ENCODE results near the gene ARRDC2. TPM values are rescaled to one million over a fixed set of nuclear protein-coding genes. Genes with fewer than 3 reads are reported as not detected.
"Not testable (repeated sequence)": the region's sequence is repeated elsewhere in the genome, so short reads cannot be mapped to it uniquely, and the experiment has no call there.

Gene ARRDC2
- total RNA-seq, 1 donor, result 123 TPM

DNA sequence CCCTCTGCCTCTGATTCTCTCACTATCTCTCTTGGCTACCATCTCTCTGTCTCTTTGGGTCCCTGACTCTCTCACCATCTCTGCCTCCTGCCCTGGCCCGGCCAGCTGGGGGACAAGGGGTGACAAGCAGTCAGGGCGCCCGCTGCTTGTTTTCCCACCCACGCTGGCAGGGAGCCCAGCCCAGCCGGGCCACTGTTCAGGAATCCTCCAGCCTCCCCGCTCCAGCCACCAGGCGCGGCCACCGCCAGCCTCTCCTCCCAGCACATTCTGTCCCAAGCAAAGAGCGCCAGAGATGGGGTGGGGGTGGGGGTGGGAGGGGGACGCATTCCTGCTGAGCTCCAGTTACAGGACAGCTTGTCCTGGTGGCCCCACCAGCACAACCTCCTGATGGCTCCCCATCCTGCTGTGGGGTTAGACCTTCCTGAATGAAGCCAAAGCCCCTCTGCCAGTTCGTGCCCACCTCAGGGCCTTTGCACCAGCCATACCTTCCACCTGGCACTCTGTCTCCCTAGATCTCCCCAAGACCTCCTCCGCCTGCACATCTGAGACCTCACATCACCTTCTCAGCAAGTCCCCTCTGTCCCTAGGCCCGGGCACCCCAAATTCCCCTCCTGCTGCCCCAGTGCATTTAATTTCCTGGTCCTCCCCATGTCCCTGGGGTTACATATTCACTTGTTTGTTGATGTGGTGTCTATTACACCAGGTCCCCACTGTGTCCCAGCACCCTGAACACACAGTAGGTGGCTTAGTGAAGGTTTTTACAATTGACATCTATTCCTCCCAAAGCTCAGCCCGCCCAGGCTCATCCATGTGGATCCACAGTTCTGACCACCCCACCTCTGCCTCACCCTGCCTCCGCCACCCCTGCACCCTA, 12.5 kb downstream of the ARRDC2 start:
- no peaks in the 10 kb centered on the region for H3K9me3 ChIP-seq (ENCODE audit: low read depth, low read length)
- H3K4me1 ChIP-seq (ENCODE audit: insufficient read depth, low read length), result peaks cover 87% of the 10 kb centered on the region
- H3K27me3 ChIP-seq (ENCODE audit: insufficient read depth, low read length), result no peaks in the 10 kb centered on the region
- H3K4me3 ChIP-seq (ENCODE audit: low read length), result no peak overlapping the region

DNA sequence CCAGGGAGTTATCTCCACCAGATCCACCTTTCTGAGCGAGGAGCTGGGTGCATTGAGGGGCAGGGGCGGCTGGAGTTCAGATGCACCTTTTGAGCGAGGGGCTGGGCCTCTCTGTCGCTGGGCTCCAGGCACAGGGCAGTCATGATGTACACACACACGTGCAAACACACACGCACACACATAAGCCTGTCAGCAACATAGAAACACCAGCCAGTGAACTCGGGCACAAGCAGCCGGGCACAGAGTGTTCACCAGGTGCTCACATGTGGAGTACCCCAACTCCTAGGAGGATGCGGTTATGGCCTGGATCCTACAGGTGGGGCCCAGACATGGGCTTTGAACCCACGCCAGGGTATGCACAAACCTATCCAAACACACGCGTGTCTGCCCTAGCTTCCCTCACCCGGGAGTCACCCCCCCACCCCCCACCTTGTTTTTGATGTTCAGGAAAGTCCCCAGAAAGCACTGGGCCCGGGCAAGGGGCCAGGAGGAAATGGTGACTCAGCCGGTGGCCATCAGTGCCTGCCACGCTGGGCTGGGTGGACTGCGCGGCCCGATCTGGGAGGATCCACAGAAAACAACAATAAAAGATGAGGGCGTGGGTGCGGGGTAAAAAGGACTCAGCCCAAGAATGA, 13.3 kb downstream of the ARRDC2 start:
- Histone ChIP-seq H3K27me3 (ENCODE audit: insufficient read depth, low read length) (no peaks in the 10 kb centered on the region), H3K4me1 (ENCODE audit: insufficient read depth, low read length) (peaks cover 81% of the 10 kb centered on the region), H3K9me3 (ENCODE audit: low read depth, low read length) (no peaks in the 10 kb centered on the region), H3K4me3 (ENCODE audit: low read length) (no peak overlapping the region)

DNA sequence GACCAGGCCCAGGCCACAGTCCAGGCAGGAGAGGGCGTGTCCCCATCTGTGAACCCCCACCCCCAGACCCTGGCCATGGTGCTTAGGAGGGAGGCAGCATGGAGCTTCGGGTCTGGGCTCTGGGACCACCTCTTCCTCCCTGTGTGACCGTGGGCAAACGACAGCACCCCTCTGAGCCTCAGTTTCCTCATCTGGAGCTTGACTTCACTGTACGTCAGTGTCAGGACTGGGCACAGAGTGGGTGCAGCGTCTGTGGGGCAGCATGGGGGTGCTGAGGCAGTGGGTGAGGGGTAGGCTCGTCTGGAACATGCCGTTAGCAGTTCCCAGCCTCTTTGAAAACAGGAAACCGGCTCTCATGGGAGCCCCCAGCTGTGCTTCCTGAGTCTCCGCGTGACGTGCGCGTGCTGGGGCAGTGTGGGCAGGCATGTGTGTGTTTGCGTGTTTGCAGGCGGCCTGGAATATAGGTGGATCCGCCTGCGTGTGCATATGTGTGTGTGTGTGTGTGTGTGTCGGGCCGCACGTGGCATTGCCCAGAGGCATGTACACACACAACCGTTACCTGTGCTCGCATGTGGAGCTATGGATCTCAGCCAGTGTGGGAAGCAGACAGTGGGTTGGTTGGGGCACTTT, 15.8 kb downstream of the ARRDC2 start:
- H3K4me3 ChIP-seq (ENCODE audit: low read length), result no peak overlapping the region
- H3K4me1 ChIP-seq (ENCODE audit: insufficient read depth, low read length), result peaks cover 57% of the 10 kb centered on the region
- no peaks in the 10 kb centered on the region for H3K9me3 ChIP-seq (ENCODE audit: low read depth, low read length)
- H3K27me3 ChIP-seq (ENCODE audit: insufficient read depth, low read length), result no peaks in the 10 kb centered on the region

DNA sequence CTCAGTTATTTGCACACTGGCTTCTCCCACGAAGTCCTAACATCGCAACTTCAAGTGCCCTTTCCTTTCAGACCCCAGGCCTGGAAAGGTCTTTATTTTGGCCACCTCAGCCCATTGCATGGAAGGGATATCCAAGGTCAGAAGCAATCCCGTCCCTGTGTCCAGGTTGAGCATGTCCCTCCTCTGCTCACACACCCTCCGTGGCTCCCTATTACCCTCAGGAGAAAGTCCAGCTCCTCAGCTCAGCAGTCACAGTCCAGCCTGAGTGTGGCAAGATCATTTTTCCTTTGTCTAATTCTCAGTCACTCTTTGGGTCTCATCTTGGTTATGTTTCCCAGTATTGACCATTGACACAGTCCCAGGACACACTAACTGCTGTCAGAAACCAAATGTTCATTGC, 19.2 kb downstream of the ARRDC2 start:
- no peak overlapping the region for H3K4me3 ChIP-seq (ENCODE audit: low read length)
- H3K9me3 ChIP-seq (ENCODE audit: low read depth, low read length), result no peaks in the 10 kb centered on the region
- no peaks in the 10 kb centered on the region for H3K27me3 ChIP-seq (ENCODE audit: insufficient read depth, low read length)
- H3K4me1 ChIP-seq (ENCODE audit: insufficient read depth, low read length), result peaks cover 40% of the 10 kb centered on the region

DNA sequence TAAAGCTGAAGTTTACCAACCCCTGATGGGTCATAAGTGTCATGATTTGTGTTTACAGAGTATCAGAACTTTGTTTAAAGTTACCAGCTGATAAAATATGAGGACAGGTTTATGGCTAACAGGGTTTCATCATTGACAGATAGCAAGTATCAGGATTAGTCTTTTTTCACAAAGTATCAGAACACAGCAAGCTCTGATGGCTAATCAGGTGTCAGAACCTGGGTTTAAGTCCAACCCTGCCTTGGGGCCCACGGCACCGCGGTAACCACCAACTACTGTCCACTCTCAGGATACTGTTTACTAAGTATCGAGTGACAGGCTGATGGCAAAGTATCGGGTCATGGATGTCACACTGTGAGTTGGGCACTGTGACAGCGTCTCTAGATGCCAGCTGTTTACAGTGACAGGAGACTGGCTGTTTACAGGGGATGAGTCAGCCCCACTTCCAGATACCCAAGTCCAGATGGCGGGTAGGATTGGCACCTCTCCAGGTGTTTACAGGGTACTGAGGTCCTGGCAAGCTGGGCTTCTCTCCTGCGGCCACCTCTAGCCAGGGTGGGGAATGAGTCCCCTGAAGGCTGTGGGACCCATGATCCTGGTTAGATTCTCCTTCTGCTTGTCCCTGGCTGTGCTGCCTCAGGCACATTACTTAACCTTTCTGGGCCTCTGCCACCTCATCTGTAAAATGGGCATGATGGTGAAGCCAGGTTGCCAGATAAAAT, 21.8 kb downstream of the ARRDC2 start:
- Histone ChIP-seq H3K9me3 (ENCODE audit: low read depth, low read length) (no peaks in the 10 kb centered on the region), H3K4me1 (ENCODE audit: insufficient read depth, low read length) (peaks cover 18% of the 10 kb centered on the region), H3K27me3 (ENCODE audit: insufficient read depth, low read length) (no peaks in the 10 kb centered on the region), H3K4me3 (ENCODE audit: low read length) (no peak overlapping the region)

DNA sequence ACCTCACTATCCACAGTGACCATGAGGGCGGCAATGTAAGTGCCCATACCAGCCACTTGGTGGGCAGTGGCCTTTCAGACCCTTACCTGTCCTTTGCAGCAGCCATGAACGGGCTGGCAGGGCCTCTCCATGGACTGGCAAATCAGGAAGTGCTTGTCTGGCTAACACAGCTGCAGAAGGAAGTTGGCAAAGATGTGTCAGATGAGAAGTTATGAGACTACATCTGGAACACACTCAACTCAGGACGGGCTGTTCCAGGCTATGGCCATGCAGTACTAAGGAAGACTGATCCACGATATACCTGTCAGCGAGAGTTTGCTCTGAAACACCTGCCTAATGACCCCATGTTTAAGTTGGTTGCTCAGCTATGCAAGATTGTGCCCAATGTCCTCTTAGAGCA, 23.4 kb downstream of the ARRDC2 start:
- H3K9me3 ChIP-seq (ENCODE audit: low read depth, low read length); H3K27me3 ChIP-seq (ENCODE audit: insufficient read depth, low read length); H3K4me3 ChIP-seq (ENCODE audit: low read length): not testable (repeated sequence)
- peaks cover 24% of the 10 kb centered on the region for H3K4me1 ChIP-seq (ENCODE audit: insufficient read depth, low read length)

DNA sequence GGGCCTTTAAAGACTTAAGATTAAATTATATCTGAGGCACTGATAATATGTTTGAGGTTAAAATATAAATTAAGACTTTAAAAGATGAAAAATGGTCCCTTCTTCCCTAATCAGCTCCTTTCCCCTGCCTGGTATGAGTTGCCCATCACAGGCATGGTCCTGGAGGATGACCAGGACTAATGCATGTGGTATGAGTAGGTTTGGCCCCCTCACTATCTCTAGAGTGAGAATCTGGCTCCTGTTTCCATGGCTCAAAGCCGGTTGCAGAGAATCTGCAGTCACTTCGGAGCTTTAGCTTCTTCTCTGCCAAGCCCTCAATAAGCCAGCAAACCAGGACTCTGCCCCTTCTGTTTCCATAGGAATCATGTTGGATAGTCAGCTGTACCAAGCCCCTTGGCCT, 24.1 kb downstream of the ARRDC2 start:
- not testable (repeated sequence) for H3K9me3 ChIP-seq (ENCODE audit: low read depth, low read length); H3K4me3 ChIP-seq (ENCODE audit: low read length); H3K27me3 ChIP-seq (ENCODE audit: insufficient read depth, low read length)
- peaks cover 24% of the 10 kb centered on the region for H3K4me1 ChIP-seq (ENCODE audit: insufficient read depth, low read length)

DNA sequence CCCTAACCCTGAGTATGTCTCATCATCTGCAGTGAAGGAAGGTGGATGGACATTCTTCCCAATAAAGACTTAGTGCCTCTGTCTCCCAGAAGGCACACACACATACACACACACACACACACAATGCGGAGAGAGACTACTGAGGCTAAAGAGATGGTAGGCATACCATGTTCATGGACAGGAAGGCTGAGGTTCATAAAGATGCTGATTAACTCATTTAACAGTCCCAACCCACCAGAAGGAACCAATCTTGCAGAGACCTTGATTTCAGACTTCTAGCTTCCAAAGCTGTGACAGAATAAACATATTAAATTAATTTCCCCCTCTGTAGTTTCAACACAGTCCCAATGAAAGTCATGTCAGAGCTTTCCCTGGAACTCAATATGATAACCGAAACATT, 33.1 kb downstream of the ARRDC2 start:
- Histone ChIP-seq H3K4me1 (ENCODE audit: insufficient read depth, low read length) (peaks cover 25% of the 10 kb centered on the region), H3K4me3 (ENCODE audit: low read length) (no peak overlapping the region), H3K9me3 (ENCODE audit: low read depth, low read length) (no peaks in the 10 kb centered on the region), H3K27me3 (ENCODE audit: insufficient read depth, low read length) (no peaks in the 10 kb centered on the region)

DNA sequence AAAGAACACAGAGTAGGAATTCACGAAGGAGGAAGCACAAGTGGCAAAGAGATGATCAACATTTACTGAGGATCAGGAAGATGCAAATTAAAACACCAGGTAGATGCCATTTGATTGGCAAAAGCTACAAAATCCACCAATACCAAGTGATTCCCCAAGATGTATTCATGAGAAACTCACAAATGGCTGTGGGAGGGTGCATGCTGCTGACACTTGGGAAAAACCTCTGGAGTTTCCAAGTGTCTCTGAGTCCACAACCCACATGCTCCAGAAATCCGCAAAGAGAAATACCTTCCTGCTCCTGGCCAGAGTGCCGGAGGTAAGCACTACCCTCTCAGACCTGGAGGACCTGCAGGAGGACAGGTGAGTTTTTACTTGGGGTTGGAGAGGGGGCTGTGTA, 35.7 kb downstream of the ARRDC2 start:
- Histone ChIP-seq H3K4me1 (ENCODE audit: insufficient read depth, low read length) (peaks cover 30% of the 10 kb centered on the region), H3K9me3 (ENCODE audit: low read depth, low read length) (no peaks in the 10 kb centered on the region), H3K4me3 (ENCODE audit: low read length) (no peak overlapping the region), H3K27me3 (ENCODE audit: insufficient read depth, low read length) (no peaks in the 10 kb centered on the region)

DNA sequence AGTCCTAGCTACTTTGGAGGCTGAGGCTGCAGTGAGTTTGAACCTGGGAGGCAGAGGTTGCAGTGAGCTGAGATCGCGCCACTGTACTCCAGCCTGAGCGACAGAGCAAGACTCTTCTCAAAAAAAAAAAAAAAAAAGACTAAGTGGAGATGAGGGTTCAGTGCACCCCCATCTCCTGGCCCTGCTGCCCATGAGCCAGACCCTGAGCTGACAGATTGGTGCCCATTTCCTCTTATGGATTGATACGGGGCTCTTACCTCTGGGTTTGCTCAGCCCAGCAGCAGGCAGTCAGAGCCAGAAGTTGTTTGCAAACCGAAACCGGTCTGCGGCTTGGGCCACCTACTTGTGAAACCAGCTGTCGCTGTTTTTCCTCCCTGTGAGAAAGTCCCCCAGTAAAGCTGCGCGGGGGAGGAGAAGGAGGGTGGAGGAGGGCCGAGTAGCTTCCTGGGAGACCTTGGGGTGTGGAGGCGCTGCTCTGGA, 36.9 kb downstream of the ARRDC2 start:
- H3K9me3 ChIP-seq (ENCODE audit: low read depth, low read length), result no peaks in the 10 kb centered on the region
- peaks cover 30% of the 10 kb centered on the region for H3K4me1 ChIP-seq (ENCODE audit: insufficient read depth, low read length)
- H3K4me3 ChIP-seq (ENCODE audit: low read length), result peak overlapping the region; percentile 34
- H3K27me3 ChIP-seq (ENCODE audit: insufficient read depth, low read length), result no peaks in the 10 kb centered on the region

DNA sequence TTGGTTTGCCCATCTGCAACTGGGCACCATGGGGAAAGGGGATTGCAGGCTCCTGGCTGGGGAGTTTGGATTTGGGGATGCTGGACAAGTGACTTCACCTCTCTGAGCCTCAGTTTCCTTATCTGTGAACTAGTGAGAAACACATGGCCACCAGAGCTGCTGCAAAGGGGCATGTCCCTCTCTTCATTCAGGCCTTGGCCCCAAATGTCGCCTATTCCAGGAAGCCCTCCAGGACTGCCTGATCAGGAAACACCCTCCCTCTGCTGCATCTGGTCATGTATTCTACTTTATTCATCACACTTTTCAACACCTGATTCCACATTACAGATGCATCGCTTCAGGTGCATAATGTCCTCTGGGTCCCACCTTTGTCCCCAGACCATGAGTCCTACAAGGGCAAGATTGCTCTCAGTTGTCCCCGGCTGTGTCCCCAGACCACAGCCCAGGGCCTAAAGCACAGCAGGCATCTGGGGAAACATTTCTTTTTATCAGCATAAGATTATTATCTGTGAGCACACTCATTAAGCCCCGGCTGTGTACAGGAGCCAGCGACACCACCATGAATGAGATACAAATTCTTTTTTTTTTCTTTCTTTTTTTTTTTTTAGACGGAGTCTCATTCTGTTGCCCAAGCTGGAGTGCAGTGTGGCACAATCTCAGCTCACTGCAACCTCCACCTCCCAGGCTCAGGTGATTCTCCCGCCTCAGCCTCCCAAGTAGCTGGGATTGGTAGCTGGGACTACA, 37.5 kb downstream of the ARRDC2 start:
- Histone ChIP-seq H3K27me3 (ENCODE audit: insufficient read depth, low read length) (no peaks in the 10 kb centered on the region), H3K4me3 (ENCODE audit: low read length) (no peak overlapping the region), H3K4me1 (ENCODE audit: insufficient read depth, low read length) (peaks cover 30% of the 10 kb centered on the region), H3K9me3 (ENCODE audit: low read depth, low read length) (no peaks in the 10 kb centered on the region)

DNA sequence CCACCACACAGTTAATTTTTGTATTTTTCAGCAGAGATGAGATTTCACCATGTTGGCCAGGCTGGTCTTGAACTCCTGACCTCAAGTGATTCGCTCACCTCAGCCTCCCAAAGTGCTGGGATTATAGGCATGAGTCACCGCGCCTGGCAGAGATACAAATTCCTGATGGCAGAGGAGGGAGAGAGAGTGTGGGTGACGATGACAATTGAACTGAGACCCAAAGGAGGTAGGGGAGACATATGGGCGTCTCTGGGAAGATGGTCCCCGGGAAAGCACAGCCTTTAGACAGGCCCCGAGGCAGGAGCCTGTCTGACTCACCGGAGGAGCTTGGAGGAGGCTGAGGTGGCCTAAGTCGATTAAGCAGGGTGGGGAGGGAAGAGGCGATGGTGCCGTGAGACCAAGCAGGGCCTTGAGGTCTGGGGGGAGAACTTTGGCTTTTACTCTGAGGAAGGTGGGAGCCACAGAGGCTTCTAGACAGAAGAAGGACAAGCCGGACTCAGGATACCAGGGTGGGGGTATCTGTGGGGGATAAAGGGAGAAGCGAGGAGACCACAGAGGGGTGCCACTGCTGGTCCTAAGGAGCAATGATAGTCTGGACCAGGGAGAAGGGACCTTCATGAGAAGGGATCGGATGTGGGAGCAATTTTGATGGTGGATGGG, 38.2 kb downstream of the ARRDC2 start:
- H3K4me1 ChIP-seq (ENCODE audit: insufficient read depth, low read length), result peaks cover 30% of the 10 kb centered on the region
- no peaks in the 10 kb centered on the region for H3K27me3 ChIP-seq (ENCODE audit: insufficient read depth, low read length)
- no peaks in the 10 kb centered on the region for H3K9me3 ChIP-seq (ENCODE audit: low read depth, low read length)
- no peak overlapping the region for H3K4me3 ChIP-seq (ENCODE audit: low read length)

DNA sequence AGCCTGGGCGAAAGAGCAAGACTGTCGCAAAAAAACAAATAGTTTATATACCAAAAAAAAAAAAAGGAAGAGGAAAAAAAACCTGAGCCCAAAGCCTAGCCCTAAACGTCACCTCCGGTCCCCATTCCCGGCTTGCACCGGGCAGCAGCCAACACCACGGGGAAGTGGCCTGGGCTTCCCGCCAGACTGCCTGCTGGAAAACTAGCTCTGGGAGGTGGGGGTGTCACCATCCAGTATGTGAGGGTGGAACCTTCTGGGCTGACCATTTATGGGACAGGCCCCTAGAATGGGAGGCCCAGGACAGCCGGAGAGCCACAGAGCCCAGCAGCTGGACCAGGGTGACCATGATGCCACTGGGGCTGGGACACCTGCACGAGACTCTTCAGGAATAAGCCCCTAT, 41.4 kb downstream of the ARRDC2 start:
- H3K27me3 ChIP-seq (ENCODE audit: insufficient read depth, low read length), result no peaks in the 10 kb centered on the region
- no peak overlapping the region for H3K4me3 ChIP-seq (ENCODE audit: low read length)
- H3K9me3 ChIP-seq (ENCODE audit: low read depth, low read length), result no peaks in the 10 kb centered on the region
- peaks cover 20% of the 10 kb centered on the region for H3K4me1 ChIP-seq (ENCODE audit: insufficient read depth, low read length)

DNA sequence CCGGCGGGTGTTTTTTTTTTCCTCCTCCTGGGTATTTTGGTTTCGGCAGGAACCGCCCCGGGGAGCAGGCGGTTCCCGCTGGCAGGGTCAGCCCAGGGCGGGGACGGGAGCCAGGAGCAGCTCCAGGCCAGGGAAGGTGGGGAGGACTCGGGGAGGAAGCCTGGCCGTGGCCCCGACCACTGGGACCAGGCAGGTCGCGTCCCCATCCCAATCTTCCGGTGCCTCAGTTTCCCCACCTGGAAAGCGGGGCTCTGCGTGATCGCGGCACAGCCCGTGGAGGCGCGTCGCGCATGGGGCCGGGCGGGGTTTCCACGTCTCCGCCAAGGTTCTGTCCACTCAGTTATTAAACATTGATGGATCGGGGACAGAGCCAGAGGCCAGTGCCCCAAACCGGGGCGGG, 43.9 kb downstream of the ARRDC2 start:
- Histone ChIP-seq H3K4me1 (ENCODE audit: insufficient read depth, low read length) (no peaks in the 10 kb centered on the region), H3K27me3 (ENCODE audit: insufficient read depth, low read length) (no peaks in the 10 kb centered on the region), H3K4me3 (ENCODE audit: low read length) (no peak overlapping the region), H3K9me3 (ENCODE audit: low read depth, low read length) (no peaks in the 10 kb centered on the region)

Data from mononuclear cell (primary cell).